Measurements from ENCODE around the gene PDGFC. TPM values are rescaled to one million over a fixed set of nuclear protein-coding genes. Genes with fewer than 3 reads are reported as not detected.

PDGFC gene
- total and polyA plus RNA-seq, 4 experiments from 2014 or later, result 0.29 TPM; not detected in 3

- Histone ChIP-seq H3K9me3 (ENCODE audit: control insufficient read depth in 1 of 2, low read length in 2 of 2) (no peaks in the 10 kb centered on the region), H3K4me1 (ENCODE audit: insufficient read depth, low read length) (no peaks in the 10 kb centered on the region), H3K27ac (ENCODE audit: low read depth, low read length) (no peak overlapping the region), H3K27me3 (ENCODE audit: insufficient read depth, low read length) (no peaks in the 10 kb centered on the region), H3K4me3 (ENCODE audit: low read length in 2 of 2) (no peak overlapping the region), H3K36me3 (ENCODE audit: insufficient read depth, low read length) (no peaks in the 10 kb centered on the region)
- Mint-ChIP-seq H3K36me3 (no peaks in the 10 kb centered on the region), H3K4me1 (no peaks in the 10 kb centered on the region), H3K4me3 (no peak overlapping the region), H3K27ac (no peak overlapping the region), H3K27me3 (no peaks in the 10 kb centered on the region), H3K9me3 (peaks cover 0 to 8% (median 0%) of the 10 kb centered on the region in 8 donors)
- intact Hi-C loops (cut with micrococcal nuclease), result no loop called here
- ChIA-PET POLR2A (ENCODE audit: partially characterized antibody) (no interaction called here), CTCF (ENCODE audit: partially characterized antibody) (no interaction called here)
- no peak for DNase-seq
Observed at GRCh38 chr4:156795727-156796126, 175.9 kb downstream of the PDGFC start.

- Histone ChIP-seq H3K9me3 (ENCODE audit: control insufficient read depth in 1 of 2, low read length in 2 of 2) (no peaks in the 10 kb centered on the region), H3K27ac (ENCODE audit: low read depth, low read length) (no peak overlapping the region), H3K36me3 (ENCODE audit: insufficient read depth, low read length) (no peaks in the 10 kb centered on the region), H3K4me1 (ENCODE audit: insufficient read depth, low read length) (no peaks in the 10 kb centered on the region), H3K27me3 (ENCODE audit: insufficient read depth, low read length) (no peaks in the 10 kb centered on the region), H3K4me3 (ENCODE audit: low read length in 2 of 2) (no peak overlapping the region)
- intact Hi-C loops (cut with micrococcal nuclease), result no loop called here
- Mint-ChIP-seq H3K9me3 (peaks cover 0 to 8% (median 0%) of the 10 kb centered on the region in 8 donors), H3K27me3 (no peaks in the 10 kb centered on the region), H3K36me3 (no peaks in the 10 kb centered on the region), H3K4me3 (no peak overlapping the region), H3K27ac (no peak overlapping the region), H3K4me1 (no peaks in the 10 kb centered on the region)
- POLR2A ChIA-PET (ENCODE audit: partially characterized antibody), result no interaction called here
- DNase-seq, result no peak
- CTCF ChIA-PET (ENCODE audit: partially characterized antibody), result no interaction called here
Observed at GRCh38 chr4:156794863-156795262, 176.7 kb downstream of the PDGFC start.

- Mint-ChIP-seq H3K27ac (no peak overlapping the region), H3K4me3 (no peak overlapping the region), H3K27me3 (no peaks in the 10 kb centered on the region), H3K4me1 (no peaks in the 10 kb centered on the region), H3K36me3 (no peaks in the 10 kb centered on the region), H3K9me3 (peaks cover 0 to 5% (median 0%) of the 10 kb centered on the region in 8 donors)
- CTCF ChIA-PET (ENCODE audit: partially characterized antibody), result no interaction called here
- Histone ChIP-seq H3K9me3 (ENCODE audit: control insufficient read depth in 1 of 2, low read length in 2 of 2) (no peaks in the 10 kb centered on the region), H3K27ac (ENCODE audit: low read depth, low read length) (no peak overlapping the region), H3K36me3 (ENCODE audit: insufficient read depth, low read length) (no peaks in the 10 kb centered on the region), H3K4me1 (ENCODE audit: insufficient read depth, low read length) (no peaks in the 10 kb centered on the region), H3K4me3 (ENCODE audit: low read length in 2 of 2) (no peak overlapping the region), H3K27me3 (ENCODE audit: insufficient read depth, low read length) (no peaks in the 10 kb centered on the region)
- DNase-seq, result no peak
- POLR2A ChIA-PET (ENCODE audit: partially characterized antibody), result no interaction called here
- intact Hi-C loops (cut with micrococcal nuclease), result no loop called here
Observed at GRCh38 chr4:156792462-156793085, 179.0 kb downstream of the PDGFC start.

- no peaks in the 10 kb centered on the region for H3K9me3 ChIP-seq (ENCODE audit: control insufficient read depth in 1 of 2, low read length in 2 of 2)
- DNase-seq, result no peak
- peaks cover 0 to 2% (median 0%) of the 10 kb centered on the region in 8 donors for H3K9me3 Mint-ChIP-seq
- intact Hi-C loops (cut with micrococcal nuclease), result no loop called here
- no peaks in the 10 kb centered on the region for H3K36me3 ChIP-seq (ENCODE audit: insufficient read depth, low read length)
- no peaks in the 10 kb centered on the region for H3K27me3 Mint-ChIP-seq
- no peak overlapping the region for H3K4me3 ChIP-seq (ENCODE audit: low read length in 2 of 2)
- H3K4me1 ChIP-seq (ENCODE audit: insufficient read depth, low read length), result no peaks in the 10 kb centered on the region
- H3K27ac ChIP-seq (ENCODE audit: low read depth, low read length), result no peak overlapping the region
- POLR2A ChIA-PET (ENCODE audit: partially characterized antibody), result no interaction called here
- H3K27me3 ChIP-seq (ENCODE audit: insufficient read depth, low read length), result no peaks in the 10 kb centered on the region
- H3K27ac Mint-ChIP-seq, result no peak overlapping the region
- H3K4me1 Mint-ChIP-seq, result no peaks in the 10 kb centered on the region
- H3K36me3 Mint-ChIP-seq, result no peaks in the 10 kb centered on the region
- no peak overlapping the region for H3K4me3 Mint-ChIP-seq
- CTCF ChIA-PET (ENCODE audit: partially characterized antibody), result no interaction called here
Observed at GRCh38 chr4:156790866-156791265, 180.7 kb downstream of the PDGFC start.

DNA sequence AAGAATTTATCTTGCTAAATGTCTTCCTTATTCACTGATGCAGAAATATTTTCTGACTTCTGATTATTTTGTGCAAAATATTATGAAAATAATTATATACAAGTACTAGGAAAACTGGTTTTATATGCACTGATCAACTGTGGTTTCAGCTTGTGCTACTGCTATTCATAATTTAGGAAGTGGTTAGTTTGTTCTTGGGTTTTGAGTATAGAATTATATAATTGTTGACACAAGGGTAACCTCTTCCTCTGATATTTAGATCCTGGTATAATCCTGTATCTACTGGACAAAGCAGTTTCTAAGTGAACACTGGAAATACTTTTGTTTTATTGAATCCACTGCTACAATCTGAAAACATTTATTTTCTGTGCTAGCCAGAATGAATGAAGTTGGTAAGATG, 182.8 kb downstream of the PDGFC start:
- no peaks in the 10 kb centered on the region for H3K27me3 ChIP-seq (ENCODE audit: insufficient read depth, low read length)
- CTCF ChIA-PET (ENCODE audit: partially characterized antibody), result no interaction called here
- no peak overlapping the region for H3K27ac ChIP-seq (ENCODE audit: low read depth, low read length)
- Mint-ChIP-seq H3K4me3 (no peak overlapping the region), H3K36me3 (no peaks in the 10 kb centered on the region), H3K9me3 (peaks cover 0 to 4% (median under 1%) of the 10 kb centered on the region in 8 donors), H3K27ac (no peak overlapping the region), H3K27me3 (no peaks in the 10 kb centered on the region), H3K4me1 (no peaks in the 10 kb centered on the region)
- H3K9me3 ChIP-seq (ENCODE audit: control insufficient read depth in 1 of 2, low read length in 2 of 2), result no peaks in the 10 kb centered on the region
- no peak for DNase-seq
- H3K4me3 ChIP-seq (ENCODE audit: low read length in 2 of 2), result no peak overlapping the region
- POLR2A ChIA-PET (ENCODE audit: partially characterized antibody), result no interaction called here
- intact Hi-C loops (cut with micrococcal nuclease), result no loop called here
- H3K36me3 ChIP-seq (ENCODE audit: insufficient read depth, low read length), result no peaks in the 10 kb centered on the region
- H3K4me1 ChIP-seq (ENCODE audit: insufficient read depth, low read length), result no peaks in the 10 kb centered on the region

GRCh38 chr4:156786713-156787112, 184.9 kb downstream of the PDGFC start:
- Histone ChIP-seq H3K27me3 (ENCODE audit: insufficient read depth, low read length) (no peaks in the 10 kb centered on the region), H3K4me3 (ENCODE audit: low read length in 2 of 2) (no peak overlapping the region), H3K36me3 (ENCODE audit: insufficient read depth, low read length) (no peaks in the 10 kb centered on the region), H3K4me1 (ENCODE audit: insufficient read depth, low read length) (no peaks in the 10 kb centered on the region), H3K9me3 (ENCODE audit: control insufficient read depth in 1 of 2, low read length in 2 of 2) (no peaks in the 10 kb centered on the region), H3K27ac (ENCODE audit: low read depth, low read length) (no peak overlapping the region)
- Mint-ChIP-seq H3K36me3 (no peaks in the 10 kb centered on the region), H3K4me1 (no peaks in the 10 kb centered on the region), H3K4me3 (no peak overlapping the region), H3K27ac (no peak overlapping the region), H3K27me3 (no peaks in the 10 kb centered on the region), H3K9me3 (peaks cover 0 to 8% (median 2%) of the 10 kb centered on the region in 8 donors)
- intact Hi-C loops (cut with micrococcal nuclease), result no loop called here
- ChIA-PET POLR2A (ENCODE audit: partially characterized antibody) (no interaction called here), CTCF (ENCODE audit: partially characterized antibody) (no interaction called here)
- no peak for DNase-seq

- no peak for DNase-seq
- ChIA-PET POLR2A (ENCODE audit: partially characterized antibody) (no interaction called here), CTCF (ENCODE audit: partially characterized antibody) (no interaction called here)
- H3K27me3 Mint-ChIP-seq, result no peaks in the 10 kb centered on the region
- H3K27ac ChIP-seq (ENCODE audit: low read depth, low read length), result no peak overlapping the region
- H3K9me3 Mint-ChIP-seq, result peaks cover 0 to 9% (median 2%) of the 10 kb centered on the region in 8 donors
- no peaks in the 10 kb centered on the region for H3K36me3 ChIP-seq (ENCODE audit: insufficient read depth, low read length)
- no peaks in the 10 kb centered on the region for H3K4me1 Mint-ChIP-seq
- H3K9me3 ChIP-seq (ENCODE audit: control insufficient read depth in 1 of 2, low read length in 2 of 2), result no peaks in the 10 kb centered on the region
- intact Hi-C loops (cut with micrococcal nuclease), result no loop called here
- H3K4me3 ChIP-seq (ENCODE audit: low read length in 2 of 2), result no peak overlapping the region
- no peak overlapping the region for H3K27ac Mint-ChIP-seq
- no peaks in the 10 kb centered on the region for H3K36me3 Mint-ChIP-seq
- no peaks in the 10 kb centered on the region for H3K4me1 ChIP-seq (ENCODE audit: insufficient read depth, low read length)
- H3K27me3 ChIP-seq (ENCODE audit: insufficient read depth, low read length), result no peaks in the 10 kb centered on the region
- H3K4me3 Mint-ChIP-seq, result no peak overlapping the region
Observed at GRCh38 chr4:156784970-156785369, 186.6 kb downstream of the PDGFC start.

DNA sequence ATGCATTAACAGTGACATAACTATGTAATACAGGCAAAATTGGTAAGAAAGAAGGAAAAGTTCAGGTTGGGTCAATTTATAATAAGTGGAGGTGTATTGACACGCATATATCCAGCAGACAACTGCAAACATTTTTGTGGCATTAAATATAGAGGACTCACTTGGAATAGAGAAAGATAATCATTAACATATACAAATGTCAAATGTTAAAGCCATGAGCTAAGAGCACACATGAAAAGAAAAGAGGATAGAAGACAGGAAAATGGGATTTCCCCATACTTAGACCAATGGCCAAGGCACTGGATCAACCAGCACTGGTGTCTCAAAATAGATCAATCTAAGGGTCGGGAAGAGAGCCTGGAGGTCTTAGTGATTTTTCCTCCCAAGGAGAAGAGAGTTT, 187.6 kb downstream of the PDGFC start:
- Histone ChIP-seq H3K27me3 (ENCODE audit: insufficient read depth, low read length) (no peaks in the 10 kb centered on the region), H3K4me1 (ENCODE audit: insufficient read depth, low read length) (no peaks in the 10 kb centered on the region), H3K4me3 (ENCODE audit: low read length in 2 of 2) (no peak overlapping the region), H3K36me3 (ENCODE audit: insufficient read depth, low read length) (no peaks in the 10 kb centered on the region), H3K27ac (ENCODE audit: low read depth, low read length) (no peak overlapping the region), H3K9me3 (ENCODE audit: control insufficient read depth in 1 of 2, low read length in 2 of 2) (no peaks in the 10 kb centered on the region)
- Mint-ChIP-seq H3K4me3 (no peak overlapping the region), H3K27me3 (no peaks in the 10 kb centered on the region), H3K9me3 (peaks cover 0 to 9% (median 2%) of the 10 kb centered on the region in 8 donors), H3K36me3 (no peaks in the 10 kb centered on the region), H3K4me1 (no peaks in the 10 kb centered on the region), H3K27ac (no peak overlapping the region)
- ChIA-PET POLR2A (ENCODE audit: partially characterized antibody) (no interaction called here), CTCF (ENCODE audit: partially characterized antibody) (no interaction called here)
- intact Hi-C loops (cut with micrococcal nuclease), result no loop called here
- no peak for DNase-seq
